CD4-positive, CD25-positive, alpha-beta regulatory T cell (primary cell): Measurements from ENCODE around the gene CADM2. TPM values are rescaled to one million over a fixed set of nuclear protein-coding genes. Genes with fewer than 3 reads are reported as not detected.
"Not testable (repeated sequence)": the region's sequence is repeated elsewhere in the genome, so short reads cannot be mapped to it uniquely, and the experiment has no call there.

Source experiments
- ATAC-seq, 2 donors: fragments of 150-1000 bp; cut with Tn5 transposase; one replicate each; pipeline ENCODE4 v1.10.0; 2021; ENCODE audit warnings: low read depth in 2 of 2, moderate number of reproducible peaks in 2 of 2, moderate library complexity in 1 of 2
- DNase-seq, 3 donors: peaks; one replicate each; pipeline versions ENCODE4 v3.0.0 to v3.0.0-alpha.2; 2012 to 2022; ENCODE audit warnings: mixed read lengths in 1 of 3
- H3K27ac ChIP-seq: one replicate; pipeline ENCODE4 v1.7.0; 2013; ENCODE audit warnings: mild to moderate bottlenecking, low read length; ENCODE audit not compliant: insufficient read depth, poor library complexity, severe bottlenecking
- H3K27me3 ChIP-seq: one replicate; pipeline ENCODE4 v1.7.0; 2013; ENCODE audit warnings: low read length; ENCODE audit not compliant: control insufficient read depth, insufficient read depth
- H3K36me3 ChIP-seq: one replicate; pipeline ENCODE4 v1.7.0; 2013; ENCODE audit warnings: mild to moderate bottlenecking, low read length, moderate library complexity; ENCODE audit not compliant: control insufficient read depth, insufficient read depth
- H3K4me1 ChIP-seq: 2 replicates; pipeline ENCODE4 v1.7.0; 2013; ENCODE audit warnings: mild to moderate bottlenecking, low read length; ENCODE audit not compliant: insufficient read depth, control insufficient read depth, poor library complexity, severe bottlenecking
- H3K4me3 ChIP-seq: one replicate; pipeline ENCODE4 v1.7.0; 2013; ENCODE audit warnings: low read depth, mild to moderate bottlenecking, low read length, moderate library complexity
- H3K9me3 ChIP-seq, 2 experiments: 1 replicate in 1 of 2; 2 replicates in 1 of 2; pipeline ENCODE4 v1.7.0; 2013; ENCODE audit warnings: low read length in 2 of 2, mild to moderate bottlenecking in 1 of 2, moderate library complexity in 1 of 2; ENCODE audit not compliant: control insufficient read depth in 2 of 2
- H3K27ac Mint-ChIP-seq, 3 donors: one replicate each; pipeline ENCODE4 v1.8.0; 2020 to 2022; ENCODE audit warnings: mild to moderate bottlenecking in 3 of 3, mixed read lengths in 3 of 3, moderate library complexity in 2 of 3
- H3K27me3 Mint-ChIP-seq: one replicate; pipeline ENCODE4 v1.8.0; 2022; ENCODE audit warnings: mild to moderate bottlenecking, mixed read lengths
- H3K36me3 Mint-ChIP-seq: one replicate; pipeline ENCODE4 v1.8.0; 2020; ENCODE audit warnings: mixed read lengths
- H3K4me1 Mint-ChIP-seq, 4 donors: one replicate each; pipeline ENCODE4 v1.8.0; 2020 to 2022; ENCODE audit warnings: mixed read lengths in 4 of 4, mild to moderate bottlenecking in 1 of 4
- H3K4me3 Mint-ChIP-seq, 4 donors: one replicate each; pipeline ENCODE4 v1.8.0; 2020 to 2022; ENCODE audit warnings: mild to moderate bottlenecking in 4 of 4, mixed read lengths in 4 of 4, moderate library complexity in 3 of 4
- H3K9me3 Mint-ChIP-seq, 7 donors: one replicate each; pipeline ENCODE4 v1.8.0; 2020 to 2022; ENCODE audit warnings: mixed read lengths in 7 of 7, mild to moderate bottlenecking in 3 of 7, moderate library complexity in 2 of 7
- polyA plus RNA-seq, 4 donors: library from polyadenylated mRNA; unstranded; fragments of 300-500 nt; fragmentation: Illumina TruSeq; gene quantifications; one replicate each; pipeline ENCODE4 v1.2.3, GENCODE V29; 2021
- total RNA-seq: library from RNA; stranded (reverse); gene quantifications from one replicate; pipeline ENCODE4 v1.2.3, GENCODE V29; 2022

CADM2 gene
- total and polyA plus RNA-seq, 5 donors from 2014 or later = not detected

- Histone ChIP-seq H3K27me3 (no peaks in the 10 kb centered on the region), H3K36me3 (no peaks in the 10 kb centered on the region), H3K27ac (no peak overlapping the region), H3K4me1 (no peaks in the 10 kb centered on the region), H3K9me3 (peaks cover 0 to 5% of the 10 kb centered on the region in 2 experiments), H3K4me3 (no peak overlapping the region)
- H3K27me3 Mint-ChIP-seq = no peaks in the 10 kb centered on the region
- DNase-seq = no peak
- ATAC-seq = no peak
- no peak overlapping the region for H3K27ac Mint-ChIP-seq
- no peaks in the 10 kb centered on the region for H3K4me1 Mint-ChIP-seq
- no peak overlapping the region for H3K4me3 Mint-ChIP-seq
- peaks cover 4 to 18% (median 7%) of the 10 kb centered on the region in 7 donors for H3K9me3 Mint-ChIP-seq
- no peaks in the 10 kb centered on the region for H3K36me3 Mint-ChIP-seq
Measured at GRCh38 chr3:85697156-85697555, 738.4 kb downstream of the CADM2 start.

GRCh38 chr3:85706130-85706529, 747.3 kb downstream of the CADM2 start:
- DNase-seq = no peak
- H3K4me1 ChIP-seq = no peaks in the 10 kb centered on the region
- H3K36me3 Mint-ChIP-seq = no peaks in the 10 kb centered on the region
- H3K27me3 ChIP-seq = no peaks in the 10 kb centered on the region
- H3K4me1 Mint-ChIP-seq = no peaks in the 10 kb centered on the region
- no peak overlapping the region for H3K27ac ChIP-seq
- no peak for ATAC-seq
- H3K27me3 Mint-ChIP-seq = no peaks in the 10 kb centered on the region
- H3K9me3 ChIP-seq = no peaks in the 10 kb centered on the region
- H3K4me3 Mint-ChIP-seq = no peak overlapping the region
- H3K36me3 ChIP-seq = no peaks in the 10 kb centered on the region
- no peak overlapping the region for H3K4me3 ChIP-seq
- H3K9me3 Mint-ChIP-seq = peaks cover 0 to 27% (median 9%) of the 10 kb centered on the region in 7 donors
- no peak overlapping the region for H3K27ac Mint-ChIP-seq

- H3K27me3 ChIP-seq, DNase-seq, H3K36me3 ChIP-seq, H3K4me1 Mint-ChIP-seq, H3K27ac ChIP-seq, H3K27me3 Mint-ChIP-seq, H3K27ac Mint-ChIP-seq, H3K4me3 Mint-ChIP-seq, H3K36me3 Mint-ChIP-seq, H3K9me3 ChIP-seq, H3K4me1 ChIP-seq, H3K4me3 ChIP-seq, ATAC-seq: not testable (repeated sequence)
- peaks cover 0 to 25% (median 5%) of the 10 kb centered on the region in 7 donors for H3K9me3 Mint-ChIP-seq
Measured at GRCh38 chr3:85708325-85708724, 749.5 kb downstream of the CADM2 start.

- no peaks in the 10 kb centered on the region for H3K36me3 Mint-ChIP-seq
- H3K36me3 ChIP-seq = no peaks in the 10 kb centered on the region
- no peaks in the 10 kb centered on the region for H3K4me1 Mint-ChIP-seq
- no peak overlapping the region for H3K27ac ChIP-seq
- ATAC-seq (no peak), DNase-seq (no peak)
- peaks cover 1 to 21% (median 5%) of the 10 kb centered on the region in 7 donors for H3K9me3 Mint-ChIP-seq
- H3K4me3 ChIP-seq = no peak overlapping the region
- no peak overlapping the region for H3K4me3 Mint-ChIP-seq
- peaks cover 0 to 4% of the 10 kb centered on the region in 2 experiments for H3K9me3 ChIP-seq
- no peaks in the 10 kb centered on the region for H3K27me3 Mint-ChIP-seq
- H3K27ac Mint-ChIP-seq = no peak overlapping the region
- no peaks in the 10 kb centered on the region for H3K4me1 ChIP-seq
- no peaks in the 10 kb centered on the region for H3K27me3 ChIP-seq
Measured at GRCh38 chr3:85709346-85709892, 750.6 kb downstream of the CADM2 start.

GRCh38 chr3:85710490-85710889, 751.7 kb downstream of the CADM2 start:
- Mint-ChIP-seq H3K4me3 (no peak overlapping the region), H3K4me1 (no peaks in the 10 kb centered on the region), H3K27me3 (no peaks in the 10 kb centered on the region), H3K36me3 (no peaks in the 10 kb centered on the region), H3K27ac (no peak overlapping the region), H3K9me3 (peaks cover 1 to 24% (median 5%) of the 10 kb centered on the region in 7 donors)
- Histone ChIP-seq H3K27me3 (no peaks in the 10 kb centered on the region), H3K36me3 (no peaks in the 10 kb centered on the region), H3K27ac (no peak overlapping the region), H3K4me1 (no peaks in the 10 kb centered on the region), H3K4me3 (no peak overlapping the region), H3K9me3 (peaks cover 0 to 4% of the 10 kb centered on the region in 2 experiments)
- ATAC-seq (no peak), DNase-seq (no peak)

GRCh38 chr3:85721409-85722145, 762.8 kb downstream of the CADM2 start:
- H3K4me1 ChIP-seq = no peaks in the 10 kb centered on the region
- H3K9me3 ChIP-seq = peaks cover 2 to 3% of the 10 kb centered on the region in 2 experiments
- H3K27me3 ChIP-seq = no peaks in the 10 kb centered on the region
- Mint-ChIP-seq H3K27me3 (no peaks in the 10 kb centered on the region), H3K4me3 (no peak overlapping the region), H3K27ac (no peak overlapping the region), H3K36me3 (no peaks in the 10 kb centered on the region), H3K9me3 (peaks cover 4 to 20% (median 5%) of the 10 kb centered on the region in 7 donors), H3K4me1 (no peaks in the 10 kb centered on the region)
- no peak for ATAC-seq
- H3K36me3 ChIP-seq = no peaks in the 10 kb centered on the region
- H3K27ac ChIP-seq = no peak overlapping the region
- DNase-seq = no peak
- H3K4me3 ChIP-seq = no peak overlapping the region

- Mint-ChIP-seq H3K4me1 (no peaks in the 10 kb centered on the region), H3K27me3 (no peaks in the 10 kb centered on the region), H3K27ac (no peak overlapping the region), H3K36me3 (no peaks in the 10 kb centered on the region), H3K9me3 (peaks cover 0 to 13% (median 6%) of the 10 kb centered on the region in 7 donors), H3K4me3 (no peak overlapping the region)
- Histone ChIP-seq H3K27ac (no peak overlapping the region), H3K4me1 (no peaks in the 10 kb centered on the region), H3K27me3 (no peaks in the 10 kb centered on the region), H3K9me3 (peaks cover 0 to 2% of the 10 kb centered on the region in 2 experiments), H3K4me3 (no peak overlapping the region), H3K36me3 (no peaks in the 10 kb centered on the region)
- DNase-seq = no peak
- no peak for ATAC-seq
Measured at GRCh38 chr3:85725809-85726208, 767.0 kb downstream of the CADM2 start.

GRCh38 chr3:85726241-85726640, 767.5 kb downstream of the CADM2 start:
- no peak overlapping the region for H3K4me3 ChIP-seq
- Mint-ChIP-seq H3K4me3 (no peak overlapping the region), H3K36me3 (no peaks in the 10 kb centered on the region), H3K27me3 (no peaks in the 10 kb centered on the region), H3K4me1 (no peaks in the 10 kb centered on the region), H3K27ac (no peak overlapping the region), H3K9me3 (peaks cover 0 to 13% (median 6%) of the 10 kb centered on the region in 7 donors)
- H3K4me1 ChIP-seq = no peaks in the 10 kb centered on the region
- peaks cover 0 to 2% of the 10 kb centered on the region in 2 experiments for H3K9me3 ChIP-seq
- DNase-seq (no peak), ATAC-seq (no peak)
- no peak overlapping the region for H3K27ac ChIP-seq
- no peaks in the 10 kb centered on the region for H3K36me3 ChIP-seq
- no peaks in the 10 kb centered on the region for H3K27me3 ChIP-seq
